Esophagus squamous epithelium (tissue), 4 donors: ENCODE measurements around the gene KCNAB3.

Source experiments
- CTCF ChIP-seq, 6 experiments: fragments of 450-650 bp in 4 of 6; fragments of 200-600 bp in 2 of 6; sonication (generic) in 2 of 6; IDR thresholded peaks; one replicate each; pipeline ENCODE4 v1.5.1; 2016 to 2019; ENCODE audit warnings: antibody characterized with exemption in 6 of 6, mild to moderate bottlenecking in 4 of 6, moderate library complexity in 4 of 6
- POLR2A ChIP-seq, 4 donors: fragments of 450-650 bp; IDR thresholded peaks; one replicate each; pipeline ENCODE4 v1.6.1; 2017; ENCODE audit warnings: antibody characterized with exemption in 4 of 4, mild to moderate bottlenecking in 4 of 4, moderate library complexity in 3 of 4

GRCh38 chr17:7880076-7880868 lies 49.4 kb downstream of the KCNAB3 start:
- TF ChIP-seq POLR2A (IDR thresholded peaks at IDR 0.05): no peak
- no peak for TF ChIP-seq CTCF (IDR thresholded peaks at IDR 0.05)
